GM18870 (cell line): ENCODE results near the gene KHDC1L.
"Not testable (repeated sequence)": the region's sequence is repeated elsewhere in the genome, so short reads cannot be mapped to it uniquely, and the experiment has no call there.

Experiments used
- ATAC-seq: cut with Tn5 transposase; IDR thresholded peaks from one replicate; pipeline ENCODE4 v1.9.1; 2021; ENCODE audit warnings: moderate library complexity; ENCODE audit not compliant: unreplicated experiment

KHDC1L gene, protein sequence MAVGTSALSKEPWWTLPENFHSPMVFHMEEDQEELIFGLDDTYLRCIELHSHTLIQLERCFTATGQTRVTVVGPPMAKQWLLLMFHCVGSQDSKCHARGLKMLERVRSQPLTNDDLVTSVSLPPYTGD

DNA sequence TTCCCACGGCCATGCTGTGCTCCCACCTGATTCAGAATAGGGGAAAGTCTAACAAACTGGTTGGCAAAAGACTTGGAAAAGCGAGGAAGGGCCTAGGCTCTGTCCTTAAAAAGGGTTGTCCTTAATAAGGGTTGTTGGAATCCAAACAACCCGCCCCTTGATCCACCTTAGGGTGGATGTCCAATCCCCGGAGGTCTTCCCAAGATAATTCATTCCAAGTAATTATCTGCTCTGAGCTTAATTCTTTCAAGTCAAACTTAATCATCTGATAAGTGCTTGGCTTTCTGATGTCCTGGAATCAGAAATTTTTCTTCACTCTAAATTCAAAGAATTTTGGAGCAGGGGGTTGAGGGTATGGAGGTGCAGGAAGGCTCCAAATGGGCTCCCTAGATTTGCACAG is at the start of gene KHDC1L:
TSS of gene KHDC1L (minus strand) at position 101 of the 400 bp plus-strand sequence. CDS start at position 13, 88 bp downstream.
- ATAC-seq: no peak

DNA sequence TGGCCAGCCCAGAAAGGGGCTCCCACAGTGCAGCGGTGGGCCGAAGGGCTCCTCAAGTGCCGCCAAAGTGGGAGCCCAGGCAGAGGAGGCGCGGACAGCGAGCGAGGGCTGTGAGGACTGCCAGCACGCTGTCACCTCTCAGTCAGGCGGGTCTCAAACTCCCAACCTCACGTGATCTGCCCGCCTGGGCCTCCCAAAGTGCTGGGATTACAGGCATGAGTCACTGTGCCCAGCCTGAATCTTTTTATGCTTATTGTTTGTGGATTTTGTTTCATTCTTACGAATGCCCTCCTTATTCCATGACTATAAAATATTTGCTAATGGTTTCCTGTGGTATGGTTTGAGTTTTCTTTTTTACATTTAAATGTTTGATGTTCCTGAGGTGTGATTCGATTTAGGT is 44.0 kb upstream of the KHDC1L start:
- ATAC-seq: not testable (repeated sequence)

DNA sequence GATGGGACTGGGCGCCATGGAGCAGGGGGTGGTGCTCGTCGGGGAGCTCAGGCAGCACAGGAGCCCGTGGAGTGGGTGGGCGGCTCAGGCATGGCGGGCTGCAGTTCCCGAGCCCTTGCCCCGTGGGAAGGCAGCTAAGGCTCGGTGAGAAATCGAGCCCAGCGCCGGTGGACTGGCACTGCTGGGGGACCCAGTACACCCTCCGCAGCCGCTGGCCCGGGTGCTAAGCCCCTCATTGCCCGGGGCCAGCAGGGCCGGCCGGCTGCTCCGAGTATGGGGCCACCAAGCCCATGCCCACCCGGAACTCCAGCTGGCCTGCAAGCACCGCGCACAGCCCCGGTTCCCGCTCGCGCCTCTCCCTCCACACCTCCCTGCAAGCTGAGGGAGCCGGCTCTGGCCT is 43.6 kb upstream of the KHDC1L start:
- not testable (repeated sequence) for ATAC-seq

DNA sequence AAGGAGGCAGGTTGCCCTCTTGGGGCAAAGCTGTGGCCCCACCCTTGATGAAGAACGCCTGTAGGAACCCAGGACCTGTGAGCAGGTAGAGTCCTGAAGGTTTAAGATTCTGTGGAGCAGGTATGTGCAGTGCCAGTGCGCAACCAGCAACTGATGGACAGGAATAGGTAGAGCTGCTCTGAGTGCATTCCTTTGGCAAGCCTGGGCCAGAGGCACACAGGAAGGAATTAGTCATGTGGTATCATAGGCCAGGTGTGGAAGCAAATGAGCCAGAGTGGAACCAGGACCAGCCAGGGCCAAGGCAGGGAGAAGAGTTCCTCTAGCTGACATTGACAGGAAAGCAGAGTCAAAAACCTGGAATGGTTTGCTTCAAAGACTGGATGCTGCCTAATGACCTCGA is 39.1 kb upstream of the KHDC1L start:
- ATAC-seq: no peak

DNA sequence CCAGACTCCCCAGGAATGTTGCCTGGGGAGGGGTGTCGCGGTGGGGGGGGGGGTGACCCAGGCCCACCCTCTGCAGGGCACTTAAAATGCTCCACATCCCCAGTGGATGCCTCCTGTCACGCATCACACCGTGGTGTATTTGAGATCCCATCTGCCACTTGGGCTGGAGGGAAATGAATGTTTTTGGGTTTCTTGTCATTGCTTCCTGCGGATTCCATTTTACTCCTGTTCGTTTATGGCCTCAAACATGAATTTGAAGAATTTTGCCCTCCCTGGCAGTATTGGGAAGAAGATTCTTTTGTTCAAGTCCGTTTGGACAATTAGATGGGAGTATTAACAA is 38.2 kb upstream of the KHDC1L start:
- ATAC-seq: no peak

DNA sequence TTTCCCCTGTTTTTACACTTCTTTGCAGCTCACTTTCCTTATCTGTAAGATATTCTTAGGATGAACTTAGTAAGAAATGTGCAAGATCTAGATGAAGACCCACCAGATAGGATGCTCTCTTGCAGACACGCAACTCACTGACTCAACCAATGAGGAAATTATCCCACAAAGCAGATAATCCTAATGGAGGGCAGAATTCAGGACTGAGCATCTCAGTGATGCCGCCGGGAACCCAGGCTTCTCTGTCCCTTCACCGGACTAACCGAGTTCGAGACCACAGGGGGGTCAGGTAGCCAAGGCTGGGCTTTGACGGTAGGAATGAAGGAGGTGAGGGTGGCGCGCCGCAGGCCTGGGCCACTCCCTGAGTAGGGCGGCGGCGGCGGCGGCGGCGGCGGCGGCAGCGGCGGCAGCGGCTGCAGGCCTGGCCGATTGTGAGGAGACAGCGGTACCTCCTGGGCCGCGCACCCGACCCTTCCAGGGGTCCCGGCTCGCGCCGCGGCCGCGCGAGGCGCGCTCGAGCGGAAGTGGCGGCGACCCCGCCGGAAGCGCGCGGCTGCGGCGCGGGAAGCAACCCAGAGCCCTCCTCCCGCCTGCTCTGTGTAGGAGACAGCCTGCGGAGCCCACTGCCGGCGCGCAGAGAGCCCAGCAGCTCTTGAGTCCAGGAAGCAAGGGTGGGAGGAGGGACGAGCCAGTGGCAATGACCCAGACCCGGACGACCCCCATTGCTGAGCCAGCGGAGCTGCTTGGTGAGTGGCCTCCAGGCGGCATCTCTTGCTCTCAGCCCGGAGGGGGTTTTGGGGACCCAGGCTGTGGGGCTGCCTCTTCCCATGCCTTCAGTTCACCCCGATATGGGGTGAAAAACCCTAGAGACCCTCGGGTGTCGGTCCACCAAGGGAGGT is 37.6 kb upstream of the KHDC1L start, which contains the start of gene KHDC1:
TSS of gene KHDC1 (minus strand) at position 526 of the 899 bp plus-strand sequence. CDS start 20,679 bp downstream, outside the sequence.
- peak; percentile 71 for ATAC-seq

DNA sequence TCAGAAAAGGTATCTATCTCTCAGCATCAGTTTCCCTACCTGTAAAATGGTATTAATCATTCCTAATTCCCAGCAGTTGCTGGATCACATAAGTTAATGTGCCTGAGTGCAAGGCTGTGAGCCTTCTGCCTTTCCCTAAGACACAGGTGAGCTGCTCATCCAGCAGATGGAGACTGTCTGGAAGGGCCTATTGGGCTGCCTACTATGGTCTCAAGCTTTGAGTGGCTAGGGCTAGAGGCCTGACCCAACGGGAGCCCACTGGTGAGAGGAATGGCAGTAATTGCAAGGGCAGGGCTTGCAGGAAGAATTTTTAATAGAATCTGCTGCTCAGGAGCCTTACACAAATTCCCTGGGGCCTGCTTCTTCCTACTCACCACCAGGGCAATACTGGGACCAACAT is 33.4 kb upstream of the KHDC1L start:
- no peak for ATAC-seq

DNA sequence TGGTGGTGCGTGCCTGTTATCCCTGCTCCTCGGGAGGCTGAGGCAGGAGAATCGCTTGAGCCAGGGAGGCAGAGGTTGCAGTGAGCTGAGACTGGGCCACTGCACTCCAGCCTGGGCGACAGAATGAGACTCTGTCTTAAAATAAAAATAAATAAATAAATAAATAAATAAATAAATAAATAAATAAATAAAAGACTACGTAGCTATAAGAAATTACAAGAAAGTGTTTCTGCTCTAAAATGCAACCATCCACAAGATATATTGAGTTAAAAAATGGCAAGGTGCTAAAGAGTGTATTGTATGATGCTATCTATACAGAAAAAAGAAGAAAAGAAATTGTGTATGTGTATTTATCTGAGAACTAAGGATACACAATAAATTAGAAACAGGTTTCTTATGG is 29.0 kb upstream of the KHDC1L start:
- ATAC-seq: not testable (repeated sequence)

DNA sequence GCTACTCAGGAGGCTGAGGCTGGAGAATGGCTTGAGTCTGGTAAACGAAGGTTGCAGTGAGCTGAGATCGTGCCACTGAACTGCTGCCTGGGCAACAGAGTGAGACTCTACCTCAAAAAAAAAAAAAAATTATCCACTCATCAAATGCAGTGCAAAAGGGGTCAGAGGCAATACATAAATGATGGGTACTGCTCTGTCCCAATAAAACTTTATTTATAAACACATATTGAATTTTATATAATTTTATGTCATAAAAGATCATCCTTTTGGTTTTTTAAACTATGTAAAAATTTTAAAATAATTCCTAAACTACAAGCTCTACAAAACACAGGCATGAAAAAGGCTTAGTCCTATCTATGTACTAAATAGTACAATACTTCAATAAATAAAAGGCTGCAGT is 27.4 kb upstream of the KHDC1L start:
- no peak for ATAC-seq

DNA sequence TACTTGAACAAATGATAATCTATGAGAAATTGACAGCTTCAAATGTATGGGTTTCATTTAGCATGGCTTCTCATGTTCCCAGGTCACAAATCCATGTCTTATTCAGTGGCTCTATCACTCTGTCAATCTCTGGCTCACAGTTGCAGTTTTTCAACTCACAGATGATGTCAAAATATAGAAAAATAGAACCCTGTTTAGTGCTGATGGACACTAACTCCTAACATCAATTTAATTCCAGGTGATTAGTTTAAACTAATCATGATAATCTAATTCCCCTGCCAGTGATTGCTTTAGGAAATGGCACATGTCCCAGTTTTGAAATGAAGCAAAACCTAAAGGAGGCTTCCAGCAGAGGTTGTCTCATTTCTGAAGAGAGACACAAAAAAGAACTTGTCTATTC is 24.7 kb upstream of the KHDC1L start:
- ATAC-seq: no peak

DNA sequence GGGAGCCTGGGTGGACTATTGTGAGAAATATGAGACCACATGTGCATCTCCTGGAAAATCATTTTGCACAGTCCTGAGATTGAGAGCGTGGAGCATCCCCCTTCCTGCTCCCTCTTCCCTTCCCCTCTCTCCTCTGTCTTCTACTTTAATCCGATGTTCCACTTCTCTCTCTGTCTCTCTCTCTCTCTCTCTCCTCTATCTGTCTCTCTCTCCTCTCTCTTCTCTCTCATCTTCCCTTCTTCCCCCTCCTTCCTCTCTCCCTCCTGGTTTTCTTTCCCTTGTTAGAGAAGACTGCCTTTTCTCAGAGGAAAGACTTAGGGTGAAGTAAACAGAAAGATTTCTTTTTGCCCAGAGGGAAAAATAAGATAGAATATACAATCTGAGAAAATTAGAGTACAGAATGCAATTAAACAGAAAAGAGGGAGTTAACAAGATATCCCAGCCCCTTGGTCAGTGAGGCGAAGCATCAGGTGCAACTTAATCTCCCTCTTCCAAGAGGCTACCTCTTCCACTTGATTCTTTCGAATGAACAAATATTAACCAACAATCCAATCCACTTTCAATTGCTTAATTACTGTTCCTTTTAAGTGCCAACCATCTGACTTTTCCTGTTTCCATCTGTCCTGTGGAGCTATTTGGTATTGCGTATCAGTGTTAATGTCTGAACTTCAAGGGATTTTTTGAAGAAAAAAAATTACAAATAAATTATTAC is 23.1 kb upstream of the KHDC1L start:
- ATAC-seq: no peak

DNA sequence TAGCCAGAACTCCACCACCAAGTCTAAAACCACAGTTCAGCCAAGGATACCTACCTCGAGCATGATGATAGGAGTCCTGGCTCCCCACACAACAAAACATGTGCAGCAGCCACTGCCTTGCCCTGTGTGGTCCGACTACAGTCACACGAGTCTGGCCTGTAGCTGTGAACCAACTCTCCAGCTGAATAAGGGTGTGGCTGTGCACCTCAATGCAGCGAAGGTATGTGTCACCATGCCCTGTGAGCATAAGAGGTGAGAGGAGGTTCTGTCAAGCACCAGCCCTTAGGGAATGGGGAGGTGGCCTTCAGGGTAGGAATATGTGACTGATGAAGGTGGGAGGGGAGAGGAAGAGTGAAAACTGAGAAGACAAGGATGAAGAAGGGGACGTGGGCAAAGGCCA is 16.7 kb upstream of the KHDC1L start:
- ATAC-seq: no peak

DNA sequence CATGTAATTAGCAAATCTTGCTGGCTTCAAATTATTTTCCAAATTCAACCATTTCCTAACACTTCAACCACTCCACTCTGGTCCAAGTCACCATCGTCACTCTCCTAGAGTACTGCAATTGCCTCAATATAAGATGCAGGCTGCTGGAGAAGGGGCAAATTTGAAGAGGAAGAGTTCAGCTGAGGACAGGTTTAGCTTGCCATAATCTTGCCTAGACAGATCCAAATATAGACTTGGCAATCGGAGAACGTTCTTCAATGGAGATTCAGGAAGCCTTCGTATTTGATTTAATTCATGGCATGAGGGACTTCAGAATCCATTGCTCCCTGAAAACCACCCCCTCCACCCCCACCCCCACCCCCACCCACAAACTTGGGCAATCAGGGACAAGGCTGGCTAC is 15.4 kb upstream of the KHDC1L start:
- ATAC-seq: no peak

DNA sequence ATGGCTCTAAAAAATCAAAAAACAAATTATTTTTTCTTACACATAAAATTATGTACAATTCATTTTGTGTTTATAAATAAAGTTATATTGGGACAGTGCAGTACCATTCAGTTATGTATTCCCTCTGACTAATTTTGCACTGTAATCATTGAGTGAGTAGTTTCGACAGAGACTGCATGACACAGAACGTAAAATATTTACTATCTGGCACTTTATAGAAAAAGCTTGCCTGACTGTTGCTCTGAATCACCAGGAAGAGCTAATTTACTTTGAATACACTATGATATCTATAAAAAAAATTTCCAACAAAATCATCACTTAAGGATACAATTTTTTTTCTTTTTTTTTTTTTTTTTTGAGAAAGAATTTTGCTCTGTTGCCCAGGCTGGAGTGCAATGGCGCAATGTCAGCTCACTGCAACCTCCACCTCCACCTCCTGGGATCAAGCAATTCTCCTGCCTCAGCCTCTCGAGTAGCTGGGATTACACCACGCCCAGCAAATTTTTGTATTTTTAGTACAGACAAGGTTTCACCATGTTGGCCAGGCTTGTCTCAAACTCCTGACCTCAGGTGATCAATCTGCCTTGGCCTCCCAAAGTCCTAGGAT is 11.0 kb upstream of the KHDC1L start:
- no peak for ATAC-seq

DNA sequence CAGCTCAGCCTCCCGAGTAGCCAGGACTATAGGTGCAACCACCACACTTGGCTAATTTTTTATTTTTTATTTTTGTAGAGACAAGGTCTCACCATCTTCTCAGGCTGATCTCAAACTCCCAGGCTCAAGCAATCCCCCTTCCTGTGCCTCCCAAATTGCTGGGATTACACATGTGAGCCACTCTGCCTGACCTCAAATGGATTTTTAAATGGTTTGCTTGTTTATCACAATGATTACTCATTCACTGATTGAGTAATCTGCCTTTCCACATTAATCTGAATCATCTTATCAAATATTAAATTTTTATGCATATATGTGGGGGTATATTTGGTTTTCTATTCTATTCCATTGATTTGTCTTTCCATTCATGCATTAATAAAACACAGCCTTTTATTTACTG is 9.4 kb upstream of the KHDC1L start:
- no peak for ATAC-seq

DNA sequence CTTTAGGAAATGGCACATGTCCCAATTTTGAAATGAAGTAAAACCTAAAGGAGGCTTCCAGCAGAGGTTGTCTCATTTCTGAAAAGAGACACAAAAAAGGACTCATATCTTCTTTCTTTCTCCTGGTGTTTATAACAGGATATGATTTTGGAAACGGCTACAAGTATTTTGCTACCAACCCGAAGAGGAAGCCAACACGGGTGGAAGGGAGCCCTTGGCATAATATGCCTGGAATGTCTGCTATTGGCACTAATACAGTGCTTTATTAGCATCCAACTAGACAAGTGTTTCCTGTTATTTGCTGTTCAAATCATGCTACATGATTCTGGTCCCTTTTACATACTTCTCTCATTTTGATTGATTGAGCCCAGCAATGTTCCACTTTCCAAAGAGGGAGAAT is 8.7 kb upstream of the KHDC1L start:
- not testable (repeated sequence) for ATAC-seq

DNA sequence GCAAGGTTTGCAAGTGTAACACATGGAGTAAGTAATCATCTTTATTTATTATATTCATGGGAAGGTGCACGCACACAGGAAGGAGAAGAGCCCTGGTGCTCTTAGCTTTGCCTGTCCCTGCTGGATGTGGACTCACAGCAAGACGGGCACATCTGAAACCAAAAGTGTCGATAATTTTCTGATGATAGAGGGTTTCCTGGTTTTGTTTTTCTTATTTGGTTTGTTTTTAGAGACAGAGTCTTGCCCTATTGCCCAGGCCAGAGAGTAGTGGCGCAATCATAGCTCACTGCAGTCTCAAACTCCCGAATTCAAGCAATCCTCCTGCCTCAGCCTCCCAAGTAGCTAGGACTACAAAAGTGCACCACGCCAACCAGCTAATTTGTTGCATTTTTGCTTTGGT is 7.8 kb upstream of the KHDC1L start:
- ATAC-seq: no peak

DNA sequence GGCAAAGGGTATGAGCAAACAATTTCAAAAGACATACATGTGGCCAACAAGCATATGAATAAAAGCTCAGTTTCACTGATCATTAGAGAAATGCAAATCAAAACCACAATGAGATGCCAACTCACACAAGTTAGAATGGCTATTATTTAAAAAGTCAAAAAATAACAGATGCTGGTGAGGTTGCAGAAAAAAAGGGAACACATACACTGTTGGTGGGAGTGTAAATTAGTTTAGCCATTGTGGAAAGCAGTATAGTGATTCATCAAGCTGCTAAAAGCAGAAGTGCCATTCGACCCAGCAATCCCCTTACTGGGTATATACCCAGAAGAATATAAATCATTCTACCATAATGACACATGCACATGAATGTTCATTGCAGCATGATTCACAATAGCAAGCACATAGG is 6.7 kb upstream of the KHDC1L start:
- ATAC-seq: peak; percentile 78

DNA sequence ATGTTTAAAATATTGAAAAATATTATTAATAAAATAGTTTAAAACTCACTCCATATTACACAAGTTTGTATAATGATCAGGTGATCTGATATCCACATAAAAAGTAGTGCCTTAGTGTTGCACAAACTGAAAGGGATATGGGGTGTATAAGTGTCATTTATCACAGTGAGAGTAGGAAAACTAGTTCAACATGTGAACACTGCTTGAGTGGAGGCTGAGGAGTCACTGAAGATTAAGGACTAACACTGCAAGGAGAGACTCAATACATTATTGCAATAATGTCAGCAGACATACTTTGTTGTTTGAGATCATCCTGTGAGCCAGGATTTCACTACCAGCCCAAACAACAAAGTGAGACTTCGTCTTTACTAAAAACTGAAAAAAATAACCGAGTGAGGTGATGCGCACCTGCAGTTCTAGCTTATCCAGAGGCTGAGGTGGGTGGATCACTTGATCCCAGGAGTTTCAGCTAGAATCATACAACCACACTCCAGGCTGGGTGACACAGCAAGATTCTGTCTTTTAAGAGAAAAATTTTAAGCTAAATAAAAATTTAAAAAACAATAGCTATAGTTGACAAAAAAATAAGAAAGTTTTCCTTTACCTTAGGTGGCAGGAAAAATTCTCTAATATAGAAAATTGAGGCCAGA is 2.4 kb upstream of the KHDC1L start:
- ATAC-seq: no peak

DNA sequence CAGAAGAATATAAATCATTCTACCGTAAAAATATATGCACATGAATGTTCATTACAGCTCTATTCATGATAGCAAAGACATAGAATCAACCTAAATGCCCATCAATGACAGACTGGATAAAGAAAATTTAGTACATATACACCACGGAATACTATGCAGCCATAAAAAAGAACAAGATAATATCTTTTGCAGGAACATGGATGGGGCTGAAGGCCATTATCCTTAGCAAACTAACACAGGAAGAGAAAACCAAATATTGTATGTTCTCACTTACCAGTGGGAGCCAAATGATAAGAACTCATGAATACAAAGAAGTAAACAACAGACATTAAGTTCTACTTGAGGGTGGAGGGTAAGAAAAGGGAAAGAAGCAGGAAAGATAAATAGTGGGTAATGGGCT is 8.4 kb downstream of the KHDC1L start:
- no peak for ATAC-seq

DNA sequence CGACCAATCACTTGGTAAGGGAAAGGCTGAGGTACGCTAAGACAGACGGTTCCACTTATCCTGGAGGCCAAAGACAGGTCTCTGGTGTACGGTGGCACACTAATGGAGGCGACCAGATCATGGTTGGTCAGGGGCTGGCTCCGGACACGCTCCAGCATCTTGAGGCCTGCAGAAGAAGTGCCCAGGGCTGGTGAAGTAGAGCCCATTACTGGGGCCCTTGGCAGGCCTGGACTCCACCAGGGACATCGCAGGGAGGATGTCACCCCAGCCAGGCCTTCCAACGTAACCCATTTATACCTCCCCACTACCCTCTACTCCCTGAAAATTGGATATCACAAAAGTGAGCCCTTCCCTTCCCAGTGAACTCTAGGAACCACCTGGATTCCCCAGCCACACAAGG is 16.2 kb downstream of the KHDC1L start:
- ATAC-seq: no peak
